HG03175 (cell line): ENCODE results near the gene EML3.

Experiments
- ATAC-seq: cut with Tn5 transposase; IDR thresholded peaks from one replicate; pipeline ENCODE4 v1.9.1; 2021; ENCODE audit warnings: mild to moderate bottlenecking, moderate library complexity; ENCODE audit not compliant: unreplicated experiment

EML3 gene

GRCh38 chr11:62553080-62553838, 59.3 kb downstream of the EML3 start:
- no peak for ATAC-seq

GRCh38 chr11:62552485-62553079, 60.0 kb downstream of the EML3 start:
- no peak for ATAC-seq
